Neuronal stem cell (in vitro differentiated cells): ENCODE data around the gene C10orf120. TPM values are rescaled to one million over a fixed set of nuclear protein-coding genes. Genes with fewer than 3 reads are reported as not detected.

Experiments
- DNase-seq: peaks from one replicate; pipeline ENCODE4 v3.0.0-alpha.2; 2013; ENCODE audit warnings: low spot score
- H2AFZ ChIP-seq: one replicate; pipeline ENCODE4 v1.6.1; 2013; ENCODE audit warnings: mild to moderate bottlenecking, low read length, inconsistent platforms
- H2AK5ac ChIP-seq: 2 replicates; pipeline ENCODE4 v1.6.1; 2013; ENCODE audit warnings: low read depth, mild to moderate bottlenecking, inconsistent platforms, low read length, moderate library complexity, mixed read lengths
- H2BK120ac ChIP-seq: 2 replicates; pipeline ENCODE4 v1.6.1; 2013; ENCODE audit warnings: low read depth, mild to moderate bottlenecking, inconsistent platforms, low read length, moderate library complexity, mixed read lengths
- H2BK12ac ChIP-seq: one replicate; pipeline ENCODE4 v1.6.1; 2013; ENCODE audit warnings: low read length, inconsistent platforms
- H2BK15ac ChIP-seq: 2 replicates; pipeline ENCODE4 v1.6.1; 2013; ENCODE audit warnings: mild to moderate bottlenecking, low read length, inconsistent platforms, mixed read lengths
- H2BK5ac ChIP-seq: one replicate; pipeline ENCODE4 v1.6.1; 2013; ENCODE audit warnings: inconsistent platforms, mild to moderate bottlenecking, low read length, moderate library complexity
- H3K14ac ChIP-seq: one replicate; pipeline ENCODE4 v1.6.1; 2013; ENCODE audit warnings: low read length, inconsistent platforms
- H3K18ac ChIP-seq: 2 replicates; pipeline ENCODE4 v1.6.1; 2013; ENCODE audit warnings: low read length, inconsistent platforms
- H3K23ac ChIP-seq: 2 replicates; pipeline ENCODE4 v1.6.1; 2013; ENCODE audit warnings: low read depth, mild to moderate bottlenecking, mixed read lengths, low read length, inconsistent platforms; ENCODE audit not compliant: poor library complexity
- H3K27ac ChIP-seq: replicated peaks from 3 replicates; pipeline ENCODE4 v1.5.1; 2013; ENCODE audit warnings: low read length, inconsistent platforms
- H3K27me3 ChIP-seq, 3 experiments: 2 replicates each; pipeline ENCODE4 v1.6.1; 2013; ENCODE audit warnings: low read length in 3 of 3, mild to moderate bottlenecking in 2 of 3, inconsistent platforms in 1 of 3, low read depth in 1 of 3, mixed read lengths in 1 of 3, moderate library complexity in 1 of 3; ENCODE audit not compliant: control insufficient read depth in 3 of 3, insufficient read depth in 3 of 3
- H3K36me3 ChIP-seq, 2 donors: replicated peaks in 1 of 2; 2 replicates each; pipeline ENCODE4 v1.6.1; 2013; ENCODE audit warnings: low read length in 2 of 2; ENCODE audit not compliant: control insufficient read depth in 2 of 2, insufficient read depth in 2 of 2
- H3K4ac ChIP-seq: 2 replicates; pipeline ENCODE4 v1.6.1; 2013; ENCODE audit warnings: inconsistent platforms, mild to moderate bottlenecking, low read length, moderate library complexity
- H3K4me1 ChIP-seq, 2 donors: 1 replicate in 1 of 2; 2 replicates in 1 of 2; pipeline ENCODE4 v1.6.1; 2013; ENCODE audit warnings: low read length in 2 of 2, low read depth in 1 of 2; ENCODE audit not compliant: control insufficient read depth in 2 of 2, insufficient read depth in 1 of 2
- H3K4me2 ChIP-seq: one replicate; pipeline ENCODE4 v1.6.1; 2013; ENCODE audit warnings: mild to moderate bottlenecking, low read length, inconsistent platforms; ENCODE audit not compliant: insufficient read depth, poor library complexity, severe bottlenecking
- H3K4me3 ChIP-seq, 2 donors: 2 replicates each; pipeline ENCODE4 v1.5.1; 2013; ENCODE audit warnings: low read length in 2 of 2, mild to moderate bottlenecking in 2 of 2, inconsistent platforms in 1 of 2, moderate library complexity in 1 of 2
- H3K79me1 ChIP-seq: one replicate; pipeline ENCODE4 v1.6.1; 2013; ENCODE audit warnings: low read depth, mild to moderate bottlenecking, inconsistent platforms, low read length, moderate library complexity
- H3K9ac ChIP-seq: one replicate; pipeline ENCODE4 v1.6.1; 2013; ENCODE audit warnings: mild to moderate bottlenecking, low read depth, low read length, inconsistent platforms; ENCODE audit not compliant: poor library complexity
- H3K9me3 ChIP-seq, 2 donors: replicated peaks in 1 of 2; 2 replicates each; pipeline versions ENCODE3 to v1.6.1; 2013; ENCODE audit warnings: low read length in 2 of 2, mild to moderate bottlenecking in 2 of 2, inconsistent platforms in 1 of 2, low read depth in 1 of 2, mixed read lengths in 1 of 2, moderate library complexity in 1 of 2; ENCODE audit not compliant: control insufficient read depth in 2 of 2, insufficient read depth in 1 of 2
- H4K8ac ChIP-seq: one replicate; pipeline ENCODE4 v1.6.1; 2013; ENCODE audit warnings: low read depth, mild to moderate bottlenecking, inconsistent platforms, low read length, moderate library complexity
- H4K91ac ChIP-seq: one replicate; pipeline ENCODE4 v1.6.1; 2013; ENCODE audit warnings: low read length, low read depth, mild to moderate bottlenecking, inconsistent platforms; ENCODE audit not compliant: poor library complexity
- WGBS, 2 donors: extraction: QIAGEN DNeasy Blood & Tissue Kit; methylation state at CpG; one replicate each; pipeline ENCODE4 v1.1.7; 2013; ENCODE audit warnings: missing lambda C conversion rate in 2 of 2, mixed read lengths in 1 of 2; ENCODE audit not compliant: insufficient read length in 2 of 2, insufficient replicate concordance in 1 of 2; ENCODE audit errors: extremely low coverage in 2 of 2; 5-methylcytosine and 5-hydroxymethylcytosine counted together
- polyA plus RNA-seq, 2 experiments: library from polyadenylated mRNA; stranded (reverse); fragments of 200-250 nt; gene quantifications; one replicate each; pipeline ENCODE4 v1.2.3, GENCODE V29; 2013

The C10orf120 gene
- not detected for polyA plus RNA-seq (2013, experiment 1 of 2)
- polyA plus RNA-seq (2013, experiment 2 of 2) = not detected

DNA sequence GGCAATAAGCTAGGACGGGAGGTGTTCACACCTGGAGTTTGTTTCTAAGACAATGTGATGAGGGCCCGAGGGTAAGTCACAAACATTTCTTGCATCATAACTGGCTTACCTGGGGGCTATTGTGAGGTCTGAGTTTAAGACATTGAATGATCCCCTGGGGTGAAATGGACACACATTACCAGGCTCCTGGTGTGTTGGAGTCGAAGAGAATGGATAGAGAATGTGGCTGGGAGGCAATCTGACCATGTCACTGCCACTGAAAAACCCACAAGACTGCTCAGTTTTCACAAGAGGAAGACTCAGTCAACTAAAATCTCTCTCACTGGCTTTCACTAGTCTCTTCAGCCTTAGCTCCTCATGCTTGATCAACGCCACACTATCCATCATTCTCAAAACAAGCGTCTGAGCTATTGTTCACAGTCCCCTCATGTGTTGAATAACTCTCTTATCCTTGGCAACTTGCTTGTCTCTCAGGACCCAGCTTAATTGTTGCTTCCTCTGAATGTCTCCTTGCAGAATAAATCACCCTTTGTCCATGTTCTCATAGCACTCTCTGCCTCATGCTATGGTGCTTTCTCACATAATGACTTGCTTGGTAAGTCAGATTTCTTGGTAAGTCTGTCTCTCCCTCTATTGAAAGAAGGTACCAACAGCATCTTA, at the start of gene C10orf120:
TSS of gene C10orf120 (minus strand) at position 51 of the 660 bp plus-strand sequence. CDS start 56 bp downstream, outside the sequence.
- no peak within 1 kb of the TSS for H3K4ac ChIP-seq
- no peaks in the 10 kb centered on the region for H3K79me1 ChIP-seq
- H3K14ac ChIP-seq = no peak within 1 kb of the TSS
- no peak within 1 kb of the TSS for H3K27ac ChIP-seq
- no peak within 1 kb of the TSS for H2BK5ac ChIP-seq
- no peak within 1 kb of the TSS for H4K91ac ChIP-seq
- H3K27me3 ChIP-seq = no peaks in the 10 kb centered on the region
- H3K23ac ChIP-seq = no peak within 1 kb of the TSS
- H3K4me3 ChIP-seq = no peak within 1 kb of the TSS
- DNase-seq = no peak
- H3K4me1 ChIP-seq = no peaks in the 10 kb centered on the region
- no peak within 1 kb of the TSS for H2BK12ac ChIP-seq
- H3K9me3 ChIP-seq = no peaks in the 10 kb centered on the region
- H2BK120ac ChIP-seq = no peak within 1 kb of the TSS
- no peaks in the 10 kb centered on the region for H3K36me3 ChIP-seq
- H2AFZ ChIP-seq = no peak within 1 kb of the TSS
- H3K4me2 ChIP-seq = no peak within 1 kb of the TSS
- H3K18ac ChIP-seq = no peak within 1 kb of the TSS
- WGBS, 2 donors = no CpG with 5 or more reads among the region's 5 CpGs
- H2AK5ac ChIP-seq = no peak within 1 kb of the TSS
- no peak within 1 kb of the TSS for H3K9ac ChIP-seq
- no peak within 1 kb of the TSS for H2BK15ac ChIP-seq
- no peak within 1 kb of the TSS for H4K8ac ChIP-seq

DNA sequence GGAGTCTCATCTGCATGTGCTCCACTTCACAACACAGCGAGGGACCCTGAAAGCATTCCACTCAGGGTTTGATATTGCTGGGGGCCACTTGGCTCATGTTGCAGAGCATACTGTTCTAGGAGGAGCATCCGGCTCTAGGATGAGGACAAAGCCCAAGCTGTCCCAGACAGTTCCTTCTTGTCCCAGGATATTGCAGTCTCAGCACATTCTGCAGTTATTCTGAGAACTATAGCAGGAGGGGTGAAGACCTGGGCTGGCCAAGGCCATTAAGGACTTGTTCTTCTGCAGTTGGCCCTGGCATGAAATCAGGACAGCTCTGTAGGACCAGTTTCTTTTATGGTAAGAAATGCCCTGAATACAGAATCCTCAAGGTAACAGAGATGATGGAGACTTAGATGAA, 48.9 kb upstream of the C10orf120 start:
- no peak overlapping the region for H3K4ac ChIP-seq
- no peaks in the 10 kb centered on the region for H3K36me3 ChIP-seq
- no peaks in the 10 kb centered on the region for H3K79me1 ChIP-seq
- no peak overlapping the region for H2AK5ac ChIP-seq
- no CpG with 5 or more reads among the region's 2 CpGs for WGBS, 2 donors
- no peaks in the 10 kb centered on the region for H3K9me3 ChIP-seq
- no peak overlapping the region for H4K8ac ChIP-seq
- H3K27ac ChIP-seq = no peak overlapping the region
- H3K18ac ChIP-seq = no peak overlapping the region
- no peak overlapping the region for H3K9ac ChIP-seq
- no peak for DNase-seq
- H3K4me3 ChIP-seq = no peak overlapping the region
- H3K14ac ChIP-seq = no peak overlapping the region
- H2BK120ac ChIP-seq = no peak overlapping the region
- no peak overlapping the region for H2BK15ac ChIP-seq
- H3K4me2 ChIP-seq = no peak overlapping the region
- no peak overlapping the region for H2BK5ac ChIP-seq
- peaks cover 0 to 4% of the 10 kb centered on the region in 2 donors for H3K4me1 ChIP-seq
- H3K23ac ChIP-seq = no peak overlapping the region
- H3K27me3 ChIP-seq = no peaks in the 10 kb centered on the region
- no peak overlapping the region for H2AFZ ChIP-seq
- no peak overlapping the region for H4K91ac ChIP-seq
- no peak overlapping the region for H2BK12ac ChIP-seq

DNA sequence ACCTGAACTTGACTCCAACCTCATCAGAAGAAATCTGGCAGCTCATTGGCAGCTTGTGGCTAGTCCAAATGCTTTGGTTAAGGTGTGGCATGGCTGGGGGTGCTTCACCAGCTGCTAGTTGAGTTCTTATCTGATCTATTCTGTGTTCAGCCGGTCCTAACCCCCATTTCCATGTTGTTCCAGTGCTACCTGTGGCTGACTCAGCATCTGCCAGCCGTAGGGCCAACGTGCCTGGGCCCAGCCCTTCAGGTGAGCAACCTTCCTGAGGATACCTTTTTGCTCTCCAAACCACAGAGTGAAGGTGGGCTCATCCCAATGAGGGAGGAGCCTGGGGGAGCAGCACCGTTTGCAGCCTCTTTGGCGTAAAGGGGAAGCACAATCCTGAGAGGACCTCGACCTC, 46.8 kb upstream of the C10orf120 start:
- H3K36me3 ChIP-seq = no peaks in the 10 kb centered on the region
- no peak overlapping the region for H3K4ac ChIP-seq
- no peak overlapping the region for H2BK12ac ChIP-seq
- H3K4me1 ChIP-seq = peaks cover 0 to 4% of the 10 kb centered on the region in 2 donors
- H2BK120ac ChIP-seq = no peak overlapping the region
- no peak overlapping the region for H3K23ac ChIP-seq
- H3K79me1 ChIP-seq = no peaks in the 10 kb centered on the region
- no peak overlapping the region for H2BK15ac ChIP-seq
- H2BK5ac ChIP-seq = no peak overlapping the region
- DNase-seq = no peak
- no peak overlapping the region for H2AK5ac ChIP-seq
- no peak overlapping the region for H3K27ac ChIP-seq
- H3K9ac ChIP-seq = no peak overlapping the region
- H3K14ac ChIP-seq = no peak overlapping the region
- WGBS, 2 donors = no CpG with 5 or more reads among the region's 6 CpGs
- no peak overlapping the region for H3K4me2 ChIP-seq
- no peaks in the 10 kb centered on the region for H3K9me3 ChIP-seq
- no peak overlapping the region for H2AFZ ChIP-seq
- H3K27me3 ChIP-seq = peaks cover 0 to 4% (median 0%) of the 10 kb centered on the region in 3 experiments
- H4K91ac ChIP-seq = no peak overlapping the region
- H3K18ac ChIP-seq = no peak overlapping the region
- no peak overlapping the region for H4K8ac ChIP-seq
- no peak overlapping the region for H3K4me3 ChIP-seq

DNA sequence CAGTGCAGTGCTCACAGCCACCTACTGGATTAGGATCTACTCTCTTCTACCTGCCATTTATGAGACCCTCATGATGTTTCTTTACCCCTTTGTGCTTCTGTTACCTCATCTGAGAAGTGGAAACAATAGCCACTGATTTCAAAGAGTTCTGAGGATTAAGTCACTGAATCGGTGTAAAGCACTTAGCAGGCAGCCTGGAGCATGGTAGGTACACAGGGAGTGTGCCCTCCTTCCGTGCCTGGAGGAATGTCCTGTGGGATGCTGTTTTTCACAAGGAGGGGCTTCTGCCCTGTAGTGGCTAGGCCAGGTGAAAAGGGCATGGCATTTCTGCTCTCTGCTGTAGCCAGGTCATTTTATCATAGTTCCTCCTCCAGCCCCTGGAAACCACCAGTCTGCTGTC, 44.6 kb upstream of the C10orf120 start:
- Histone ChIP-seq H2BK5ac (no peak overlapping the region), H3K27ac (no peak overlapping the region), H3K4ac (no peak overlapping the region), H3K23ac (no peak overlapping the region), H3K27me3 (peaks cover 0 to 4% (median 0%) of the 10 kb centered on the region in 3 experiments), H3K9ac (no peak overlapping the region), H3K14ac (no peak overlapping the region), H2BK120ac (no peak overlapping the region), H4K8ac (no peak overlapping the region), H3K9me3 (no peaks in the 10 kb centered on the region), H4K91ac (no peak overlapping the region), H3K79me1 (no peaks in the 10 kb centered on the region), H2BK15ac (no peak overlapping the region), H3K36me3 (no peaks in the 10 kb centered on the region), H2AK5ac (no peak overlapping the region), H3K4me1 (peaks cover 0 to 4% of the 10 kb centered on the region in 2 donors), H3K4me3 (no peak overlapping the region), H3K18ac (no peak overlapping the region), H3K4me2 (no peak overlapping the region), H2BK12ac (no peak overlapping the region), H2AFZ (no peak overlapping the region)
- no peak for DNase-seq
- no CpG with 5 or more reads among the region's 2 CpGs for WGBS, 2 donors
